GM12878 (cell line): ENCODE results near the gene GIMAP6. TPM values are rescaled to one million over a fixed set of nuclear protein-coding genes. Genes with fewer than 3 reads are reported as not detected.

Source experiments
- ATAC-seq: fragments of 200-7000 bp; cut with Tn5 transposase; 3 replicates; pipeline ENCODE4 v1.9.1; 2020; ENCODE audit warnings: mild to moderate bottlenecking, moderate library complexity
- BruUV-seq: library from RNA; stranded (reverse); fragments of 400-500 nt; replicated peaks from 2 replicates; lab custom pipeline; 2021; lab: Mats Ljungman, UMichigan
- CTCF ChIA-PET: fragments of 300-600 bp; sonication (Branson Sonifier 250); formaldehyde crosslinking; extraction: SDS; loops from one replicate; lab custom pipeline; 2021; ENCODE audit warnings: inconsistent platforms; lab: Yijun Ruan, JAX
- POLR2A ChIA-PET: fragments of 350-600 bp; formaldehyde crosslinking; extraction: SDS; loops from one replicate; lab custom pipeline; 2021; ENCODE audit warnings: inconsistent platforms; lab: Charles Lee
- RAD21 ChIA-PET: fragments of 300-600 bp; sonication (Branson Sonifier 250); formaldehyde crosslinking; loops from one replicate; lab custom pipeline; 2023; ENCODE audit warnings: antibody characterized with exemption; ENCODE audit not compliant: unreplicated experiment; lab: Charles Lee
- SMC1A ChIA-PET: fragments of 300-600 bp; sonication (Branson Sonifier 250); formaldehyde crosslinking; loops from one replicate; lab custom pipeline; 2023; ENCODE audit not compliant: unreplicated experiment, uncharacterized antibody; lab: Charles Lee
- DNase-seq: peaks from one replicate; pipeline ENCODE4 v3.0.0-alpha.2; 2011; ENCODE audit warnings: low read depth, low spot score
- FAIRE-seq: peaks from 3 replicates; lab custom pipeline; 2011; peaks lifted over from hg19 to GRCh38; lab: Jason Lieb, UNC
- H2AFZ ChIP-seq: 2 replicates; pipeline ENCODE4 v1.6.0; 2011; ENCODE audit warnings: low read depth, low read length, control low read depth; ENCODE audit not compliant: control insufficient read depth
- H3K27ac ChIP-seq: 2 replicates; pipeline ENCODE4 v1.5.1; 2011; ENCODE audit warnings: control low read depth; ENCODE audit not compliant: control insufficient read depth, insufficient read depth
- H3K27me3 ChIP-seq, 2 experiments: replicated peaks in 1 of 2; 2 replicates each; pipeline versions ENCODE4 v1.6.0 to v1.6.1; 2011; ENCODE audit warnings: low read length in 1 of 2; ENCODE audit not compliant: control insufficient read depth in 2 of 2, insufficient read depth in 2 of 2
- H3K36me3 ChIP-seq, 2 experiments: 2 replicates each; pipeline ENCODE4 v1.5.1; 2011; ENCODE audit warnings: low read length in 1 of 2; ENCODE audit not compliant: control insufficient read depth in 2 of 2, insufficient read depth in 2 of 2
- H3K4me1 ChIP-seq: 2 replicates; pipeline ENCODE4 v1.6.1; 2011; ENCODE audit warnings: mild to moderate bottlenecking, low read length, moderate library complexity, mixed read lengths; ENCODE audit not compliant: control insufficient read depth, insufficient read depth
- H3K4me2 ChIP-seq: 2 replicates; pipeline ENCODE4 v1.6.0; 2011; ENCODE audit warnings: control low read depth; ENCODE audit not compliant: control insufficient read depth, insufficient read depth
- H3K4me3 ChIP-seq: fragments of 200-600 bp; sonication (generic); 2 replicates; pipeline ENCODE4 v1.5.1; 2016
- H3K79me2 ChIP-seq: 2 replicates; pipeline ENCODE4 v1.6.0; 2011; ENCODE audit warnings: low read length; ENCODE audit not compliant: control insufficient read depth, insufficient read depth
- H3K9ac ChIP-seq: 2 replicates; pipeline ENCODE4 v1.8.0; 2011; ENCODE audit warnings: low read length, control low read depth, mixed read lengths; ENCODE audit not compliant: control insufficient read depth, insufficient read depth
- H3K9me3 ChIP-seq: replicated peaks from 3 replicates; pipeline ENCODE4 v1.5.1; 2011; ENCODE audit warnings: mild to moderate bottlenecking, low read length; ENCODE audit not compliant: control insufficient read depth, insufficient read depth
- H4K20me1 ChIP-seq: 2 replicates; pipeline ENCODE4 v1.6.0; 2011; ENCODE audit not compliant: control insufficient read depth, insufficient read depth
- CHD2 ChIP-seq: IDR thresholded peaks from 2 replicates; pipeline ENCODE4 v1.6.1; 2011; ENCODE audit warnings: low read depth, low read length, improper control_type of control experiment, borderline replicate concordance
- E4F1 ChIP-seq: fragments of 450-650 bp; IDR thresholded peaks from 2 replicates; pipeline ENCODE4 v1.6.1; 2018; ENCODE audit warnings: borderline replicate concordance, mild to moderate bottlenecking; ENCODE audit not compliant: partially characterized antibody
- FOS ChIP-seq: IDR thresholded peaks from 3 replicates; pipeline ENCODE4 v1.6.1; 2011; ENCODE audit warnings: borderline replicate concordance; ENCODE audit not compliant: insufficient read length; ENCODE audit errors: extremely low read depth
- POLR2AphosphoS2 ChIP-seq: IDR thresholded peaks from 2 replicates; pipeline ENCODE4 v1.6.1; 2011; ENCODE audit warnings: low read depth, mild to moderate bottlenecking, low read length, improper control_type of control experiment, moderate library complexity
- RFX5 ChIP-seq: IDR thresholded peaks from 2 replicates; pipeline ENCODE4 v1.6.1; 2011; ENCODE audit warnings: low read depth, low read length, improper control_type of control experiment
- SMC3 ChIP-seq: IDR thresholded peaks from 2 replicates; pipeline ENCODE4 v1.6.1; 2011; ENCODE audit warnings: low read length, improper control_type of control experiment, borderline replicate concordance
- ZBTB33 ChIP-seq: fragments of 450-650 bp; IDR thresholded peaks from 2 replicates; pipeline ENCODE4 v1.6.1; 2017; ENCODE audit warnings: mild to moderate bottlenecking
- ZNF274 ChIP-seq: IDR thresholded peaks from one replicate; pipeline ENCODE4 v1.8.0; 2011; ENCODE audit not compliant: insufficient read length, insufficient read depth
- WGBS: methylation state at CpG from one replicate; pipeline ENCODE4 v1.1.6; 2016; ENCODE audit warnings: low lambda C conversion rate; ENCODE audit not compliant: insufficient replicate concordance, insufficient coverage; ENCODE audit errors: missing lambda C conversion rate; 5-methylcytosine and 5-hydroxymethylcytosine counted together
- in situ Hi-C: fragments of 300-500 bp; cut with MboI; formaldehyde crosslinking; loops from 9 replicates; pipeline ENCODE4 v1.14.3; 2018; ENCODE audit warnings: mixed read lengths
- intact Hi-C: fragments of 100-400 bp; cut with micrococcal nuclease; formaldehyde crosslinking; loops from one replicate; pipeline ENCODE4 v1.14.2; 2022; ENCODE audit not compliant: unreplicated experiment
- polyA plus RNA-seq, 11 experiments: library from polyadenylated mRNA; depleted of rRNA in 4 of 11; unstranded in 6 of 11; stranded (reverse) in 5 of 11; fragments of >200 nt; fragmentation: Nextera tagmentation in 4 of 11; fragmentation: Illumina TruSeq in 1 of 11; extraction: Ambion mirVana in 4 of 11; extraction: Trizol in 1 of 11; gene quantifications; 1 replicate in 1 of 11; 2 replicates in 10 of 11; pipeline versions ENCODE4 v1.2.1 to v1.2.3, GENCODE V29; 2011 to 2016; ENCODE audit warnings: inconsistent platforms in 2 of 11, missing spikeins in 2 of 11, low read depth in 1 of 11
- total RNA-seq, 4 experiments: library from RNA; depleted of rRNA in 3 of 4; stranded (reverse); fragments of >200 nt in 3 of 4; fragmentation: Illumina TruSeq in 1 of 4; extraction: Trizol in 1 of 4; gene quantifications; 2 replicates each; pipeline versions ENCODE4 v1.2.1 to v1.2.3, GENCODE V29; 2013 to 2021
- TF ChIP-seq, protein P1 (sequence below): fragments of 450-650 bp; IDR thresholded peaks from 2 replicates; pipeline ENCODE4 v1.6.1; 2017; ENCODE audit warnings: antibody characterized with exemption, mild to moderate bottlenecking, moderate library complexity
- TF ChIP-seq, protein P2 (sequence below): fragments of 150-350 bp; IDR thresholded peaks from 2 replicates; pipeline ENCODE4 v1.6.1; 2016; ENCODE audit warnings: low read depth, low read length

Gene GIMAP6
- total and polyA plus RNA-seq, 10 of the 15 experiments (the other 5 are each of a cell fraction or from before 2014, with no cell fraction given), result 6.2 to 49.2 (median 35.4) TPM

DNA sequence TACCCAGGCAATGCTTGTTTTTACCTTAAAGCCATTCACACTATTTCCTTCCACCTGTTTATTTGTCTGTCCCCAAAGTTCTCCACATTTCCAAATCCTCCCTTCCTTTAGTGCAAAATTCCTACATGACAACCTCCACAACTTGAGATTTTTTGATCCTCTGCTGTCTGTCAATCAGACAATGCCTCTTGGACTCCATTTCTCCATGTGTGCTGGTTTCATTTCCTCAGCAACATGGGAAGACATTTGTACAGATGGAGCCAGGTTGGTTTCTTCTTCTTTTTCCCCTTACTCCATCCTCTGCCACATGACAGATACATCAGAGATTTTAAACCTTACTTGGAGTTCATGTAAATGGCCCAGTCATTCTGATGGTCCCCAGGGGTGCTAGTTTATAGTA is 34.2 kb upstream of the GIMAP6 start (continued):
- TF ChIP-seq POLR2AphosphoS2, result no peak

- DNase-seq (no peak), FAIRE-seq (no peak), ATAC-seq (no peak)
- H3K4me1 ChIP-seq, result peaks cover 78% of the 10 kb centered on the region
- in situ Hi-C loops, result no loop called here
- 0 out of 2 replicates have a peak overlapping the region, but pooled peaks have one; percentile 26 for H3K9ac ChIP-seq
- RAD21 ChIA-PET, result interaction anchor here (0.9 to 3.9 kb wide), 6 partner anchors 20 to 285 kb away, joined by 3 to 31 read pairs (median 4); partner anchors contain the start of genes GIMAP2 and GIMAP6
- 87% methylated on average over 2 of the region's 2 CpGs for WGBS
- SMC1A ChIA-PET, result interaction anchor here (0.7 to 5.2 kb wide), 4 partner anchors 18 to 89 kb away, joined by 3 to 57 read pairs (median 16); partner anchors contain the start of gene GIMAP2
- no TSS peak for BruUV-seq
- H3K36me3 ChIP-seq, result no peaks in the 10 kb centered on the region
- H3K27ac ChIP-seq, result peak overlapping the region; percentile 76
- POLR2A ChIA-PET, result interaction anchor here (1.6 kb wide), 1 partner anchor 34 kb away, joined by 4 read pairs; the partner anchor contains the start of gene GIMAP6
- peak overlapping the region; percentile 13 for H2AFZ ChIP-seq
- intact Hi-C loops, result loop anchor here (5.0 kb wide), 1 partner anchor 289 kb away; the partner anchor contains the start of gene ZNF775
- H3K79me2 ChIP-seq, result no peaks in the 10 kb centered on the region
- H3K9me3 ChIP-seq, result peaks cover 7% of the 10 kb centered on the region
- CTCF ChIA-PET, result interaction anchor here (1.3 to 2.4 kb wide), 4 partner anchors 20 to 91 kb away, joined by 3 to 11 read pairs (median 5); partner anchors contain the start of genes GIMAP2 and GIMAP6
- no peaks in the 10 kb centered on the region for H3K27me3 ChIP-seq
- no peak overlapping the region for H3K4me3 ChIP-seq
- H4K20me1 ChIP-seq, result no peaks in the 10 kb centered on the region
- H3K4me2 ChIP-seq, result no peak overlapping the region
- TF ChIP-seq, protein P1, sequence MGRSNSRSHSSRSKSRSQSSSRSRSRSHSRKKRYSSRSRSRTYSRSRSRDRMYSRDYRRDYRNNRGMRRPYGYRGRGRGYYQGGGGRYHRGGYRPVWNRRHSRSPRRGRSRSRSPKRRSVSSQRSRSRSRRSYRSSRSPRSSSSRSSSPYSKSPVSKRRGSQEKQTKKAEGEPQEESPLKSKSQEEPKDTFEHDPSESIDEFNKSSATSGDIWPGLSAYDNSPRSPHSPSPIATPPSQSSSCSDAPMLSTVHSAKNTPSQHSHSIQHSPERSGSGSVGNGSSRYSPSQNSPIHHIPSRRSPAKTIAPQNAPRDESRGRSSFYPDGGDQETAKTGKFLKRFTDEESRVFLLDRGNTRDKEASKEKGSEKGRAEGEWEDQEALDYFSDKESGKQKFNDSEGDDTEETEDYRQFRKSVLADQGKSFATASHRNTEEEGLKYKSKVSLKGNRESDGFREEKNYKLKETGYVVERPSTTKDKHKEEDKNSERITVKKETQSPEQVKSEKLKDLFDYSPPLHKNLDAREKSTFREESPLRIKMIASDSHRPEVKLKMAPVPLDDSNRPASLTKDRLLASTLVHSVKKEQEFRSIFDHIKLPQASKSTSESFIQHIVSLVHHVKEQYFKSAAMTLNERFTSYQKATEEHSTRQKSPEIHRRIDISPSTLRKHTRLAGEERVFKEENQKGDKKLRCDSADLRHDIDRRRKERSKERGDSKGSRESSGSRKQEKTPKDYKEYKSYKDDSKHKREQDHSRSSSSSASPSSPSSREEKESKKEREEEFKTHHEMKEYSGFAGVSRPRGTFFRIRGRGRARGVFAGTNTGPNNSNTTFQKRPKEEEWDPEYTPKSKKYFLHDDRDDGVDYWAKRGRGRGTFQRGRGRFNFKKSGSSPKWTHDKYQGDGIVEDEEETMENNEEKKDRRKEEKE, result no peak
- TF ChIP-seq, protein P2, sequence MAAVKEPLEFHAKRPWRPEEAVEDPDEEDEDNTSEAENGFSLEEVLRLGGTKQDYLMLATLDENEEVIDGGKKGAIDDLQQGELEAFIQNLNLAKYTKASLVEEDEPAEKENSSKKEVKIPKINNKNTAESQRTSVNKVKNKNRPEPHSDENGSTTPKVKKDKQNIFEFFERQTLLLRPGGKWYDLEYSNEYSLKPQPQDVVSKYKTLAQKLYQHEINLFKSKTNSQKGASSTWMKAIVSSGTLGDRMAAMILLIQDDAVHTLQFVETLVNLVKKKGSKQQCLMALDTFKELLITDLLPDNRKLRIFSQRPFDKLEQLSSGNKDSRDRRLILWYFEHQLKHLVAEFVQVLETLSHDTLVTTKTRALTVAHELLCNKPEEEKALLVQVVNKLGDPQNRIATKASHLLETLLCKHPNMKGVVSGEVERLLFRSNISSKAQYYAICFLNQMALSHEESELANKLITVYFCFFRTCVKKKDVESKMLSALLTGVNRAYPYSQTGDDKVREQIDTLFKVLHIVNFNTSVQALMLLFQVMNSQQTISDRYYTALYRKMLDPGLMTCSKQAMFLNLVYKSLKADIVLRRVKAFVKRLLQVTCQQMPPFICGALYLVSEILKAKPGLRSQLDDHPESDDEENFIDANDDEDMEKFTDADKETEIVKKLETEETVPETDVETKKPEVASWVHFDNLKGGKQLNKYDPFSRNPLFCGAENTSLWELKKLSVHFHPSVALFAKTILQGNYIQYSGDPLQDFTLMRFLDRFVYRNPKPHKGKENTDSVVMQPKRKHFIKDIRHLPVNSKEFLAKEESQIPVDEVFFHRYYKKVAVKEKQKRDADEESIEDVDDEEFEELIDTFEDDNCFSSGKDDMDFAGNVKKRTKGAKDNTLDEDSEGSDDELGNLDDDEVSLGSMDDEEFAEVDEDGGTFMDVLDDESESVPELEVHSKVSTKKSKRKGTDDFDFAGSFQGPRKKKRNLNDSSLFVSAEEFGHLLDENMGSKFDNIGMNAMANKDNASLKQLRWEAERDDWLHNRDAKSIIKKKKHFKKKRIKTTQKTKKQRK, result no peak
- no peak for TF ChIP-seq SMC3
- TF ChIP-seq ZNF274, result no peak
- no peak for TF ChIP-seq ZBTB33
- no peak for TF ChIP-seq FOS
- TF ChIP-seq E4F1, result no peak
- no peak for TF ChIP-seq CHD2
- TF ChIP-seq RFX5, result no peak
Observed at GRCh38 chr7:150665896-150666295, 33.7 kb upstream of the GIMAP6 start.
